Stimulated activated CD8-positive, alpha-beta memory T cell treated with anti-CD3 and anti-CD28 coated beads, Interleukin-4, amount 100 ng/mL, for 1 hour (primary cell): ENCODE measurements around the gene SRMS.

ENCODE experiments used
- DNase-seq, 2 donors: peaks; one replicate each; pipeline ENCODE4 v3.0.0-alpha.2; 2020; ENCODE audit warnings: low read depth in 2 of 2, low spot score in 1 of 2

SRMS gene

DNA sequence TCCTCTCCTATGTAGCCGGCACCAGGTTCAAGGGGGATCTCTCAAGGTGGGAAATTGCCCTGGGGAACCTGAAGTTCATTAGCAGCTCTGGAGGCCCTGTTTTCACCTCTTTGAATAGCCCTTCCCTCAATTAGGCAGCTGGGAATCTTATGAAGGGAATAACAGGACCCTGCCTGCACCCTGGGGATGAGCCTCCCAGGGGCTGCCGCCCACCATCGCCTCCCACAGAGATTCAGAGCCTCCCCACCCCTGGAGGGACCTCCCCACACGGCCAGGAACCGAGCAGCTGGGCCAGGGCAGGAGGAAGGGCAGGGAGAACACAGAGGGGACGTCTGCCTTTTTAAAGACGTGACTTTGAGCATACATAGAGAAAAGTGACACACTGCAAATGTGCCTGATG lies 44.0 kb downstream of the SRMS start:
- no peak for DNase-seq

DNA sequence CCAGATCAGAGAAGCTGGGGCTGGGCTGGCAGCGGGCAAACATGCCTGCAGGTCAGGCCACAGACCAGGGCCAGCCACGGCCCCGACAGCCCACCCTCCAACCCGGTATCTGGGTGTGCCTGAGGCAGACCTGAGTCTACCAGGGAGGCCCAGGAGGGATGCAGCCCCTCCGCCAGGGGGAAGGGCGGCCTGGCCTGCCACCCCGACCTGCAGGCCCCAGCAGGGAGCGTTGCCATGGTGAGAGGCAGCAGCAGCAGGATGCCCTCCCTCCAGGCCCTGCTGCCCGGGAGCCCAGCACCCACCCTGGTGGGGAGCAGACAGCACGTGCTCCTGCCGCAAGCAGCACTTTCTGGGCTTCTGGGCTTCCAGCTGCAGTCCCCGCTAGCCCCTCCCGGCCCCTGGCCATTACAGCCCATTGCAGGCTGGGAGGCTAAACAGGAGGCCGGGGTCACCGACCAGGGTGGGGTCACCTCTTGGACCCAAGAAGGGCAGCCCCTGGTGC lies 44.8 kb downstream of the SRMS start:
- no peak for DNase-seq

DNA sequence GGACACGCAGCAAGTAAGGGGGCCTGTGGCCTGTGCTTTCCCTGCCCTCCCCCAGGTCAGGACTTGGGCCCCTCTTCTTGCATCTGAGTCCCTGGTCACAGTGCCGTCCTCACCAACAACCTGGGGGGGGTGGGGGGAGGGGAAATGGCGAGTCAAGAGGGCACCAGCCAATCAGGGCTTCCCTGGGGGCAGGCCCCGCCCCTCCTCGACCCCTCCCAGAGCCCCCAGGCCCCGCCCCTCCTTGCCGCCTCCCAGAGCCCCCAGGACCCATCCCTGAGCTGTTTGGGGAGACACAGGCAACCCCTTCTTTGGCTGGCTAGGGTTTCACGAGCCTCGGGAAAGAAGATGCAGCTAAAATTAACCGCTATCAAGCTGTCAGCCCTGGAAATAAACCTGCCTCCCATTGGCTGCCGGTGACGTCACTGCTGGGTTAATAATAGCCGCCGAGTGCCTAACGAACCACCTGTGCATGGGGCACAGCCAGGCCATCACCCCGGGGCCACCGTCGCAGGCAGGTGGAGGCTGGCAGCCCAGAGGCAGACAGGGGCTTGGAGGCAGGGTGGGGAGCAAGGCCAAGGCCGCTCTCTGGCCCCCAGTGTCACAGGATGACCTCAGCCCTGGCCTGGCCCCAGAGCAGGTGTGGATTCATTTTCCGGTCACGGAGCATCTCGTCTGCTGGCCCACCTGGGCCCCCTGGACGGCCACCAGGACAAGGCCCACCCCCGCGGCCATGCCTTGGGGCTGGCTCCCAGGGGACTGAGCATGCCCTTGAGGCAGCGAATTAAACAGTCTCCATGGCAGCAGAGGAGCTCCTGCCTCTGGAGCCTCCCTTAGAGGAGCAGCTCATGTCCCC lies 45.5 kb downstream of the SRMS start:
- DNase-seq, result no peak

DNA sequence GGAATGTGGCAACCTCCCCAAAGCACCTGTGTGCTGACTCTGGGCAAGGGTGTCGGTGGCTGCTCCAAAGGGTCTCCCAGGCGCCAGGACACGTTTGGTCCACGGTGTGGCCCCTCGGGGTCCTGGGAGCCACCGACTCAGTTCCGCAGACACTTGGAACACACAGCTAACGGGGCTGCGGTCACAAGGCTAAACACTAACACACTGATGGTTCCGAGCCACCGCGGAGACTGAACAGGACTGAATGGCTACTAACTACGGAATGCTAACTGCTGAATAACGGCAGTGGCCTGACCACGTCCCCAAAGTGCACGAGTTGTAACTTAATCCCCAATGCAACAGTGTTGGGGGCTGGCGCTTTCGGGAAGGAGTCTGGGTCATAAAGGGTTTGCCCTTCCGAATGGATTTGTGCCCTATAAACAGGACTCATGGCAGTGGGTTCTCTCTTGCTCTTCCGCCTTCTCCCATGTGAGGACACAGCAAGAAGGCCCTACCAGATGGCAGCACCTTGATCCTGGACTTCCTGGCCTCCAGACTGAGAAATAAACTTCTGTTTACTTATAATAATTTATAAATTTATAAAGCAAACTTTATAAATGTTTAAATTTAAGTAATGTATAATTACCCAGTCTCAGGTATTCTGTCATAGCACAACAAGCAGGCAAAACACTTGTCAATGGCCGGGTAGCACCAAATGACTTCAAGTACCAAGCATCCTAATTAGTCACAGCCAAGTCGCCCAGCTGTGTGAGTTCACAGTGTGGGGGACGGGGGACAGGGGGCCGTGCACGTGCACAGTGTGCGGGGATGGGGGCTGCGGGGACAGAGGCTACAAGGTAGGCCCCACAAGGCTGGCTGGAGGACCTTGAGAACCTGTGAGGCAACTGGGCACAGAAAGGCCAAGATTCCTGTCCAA lies 46.4 kb downstream of the SRMS start:
- no peak for DNase-seq

DNA sequence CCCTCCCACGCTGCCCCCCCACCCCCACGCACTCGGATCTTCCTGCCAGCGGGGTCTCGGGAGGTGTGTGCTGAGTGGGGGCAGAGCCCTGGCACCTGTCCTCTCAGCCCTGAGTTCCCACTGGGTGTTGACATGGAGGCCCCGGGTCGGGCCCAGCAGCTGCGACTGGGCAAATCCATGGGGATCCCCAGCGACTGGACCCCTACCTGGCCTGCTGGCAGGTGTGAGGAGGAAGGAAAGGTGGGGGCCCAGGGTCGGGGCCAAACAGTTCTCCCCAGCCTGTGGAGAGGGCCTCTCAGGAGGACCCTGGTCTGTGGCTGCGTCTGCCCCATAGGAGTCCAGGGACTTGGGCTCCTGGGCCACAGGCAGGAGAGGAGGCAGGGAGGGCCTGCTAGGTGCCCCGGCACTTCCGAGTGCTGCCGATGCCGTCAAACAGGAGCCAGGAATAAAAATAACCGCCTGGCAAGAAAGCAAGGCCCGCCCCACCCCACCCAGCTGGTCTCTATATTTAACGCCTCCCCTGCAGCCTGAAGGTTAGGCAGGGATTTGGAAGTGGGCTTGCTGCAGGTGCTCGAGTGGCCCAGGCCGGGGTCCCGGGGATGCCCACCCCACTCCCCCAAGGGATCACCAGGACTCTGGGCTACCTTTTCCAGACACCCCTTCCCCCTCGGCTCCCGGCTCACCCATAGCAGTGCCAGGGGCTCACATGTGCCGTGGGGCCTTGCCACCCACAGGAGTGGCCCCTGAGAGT lies 47.2 kb downstream of the SRMS start:
- DNase-seq, result no peak

DNA sequence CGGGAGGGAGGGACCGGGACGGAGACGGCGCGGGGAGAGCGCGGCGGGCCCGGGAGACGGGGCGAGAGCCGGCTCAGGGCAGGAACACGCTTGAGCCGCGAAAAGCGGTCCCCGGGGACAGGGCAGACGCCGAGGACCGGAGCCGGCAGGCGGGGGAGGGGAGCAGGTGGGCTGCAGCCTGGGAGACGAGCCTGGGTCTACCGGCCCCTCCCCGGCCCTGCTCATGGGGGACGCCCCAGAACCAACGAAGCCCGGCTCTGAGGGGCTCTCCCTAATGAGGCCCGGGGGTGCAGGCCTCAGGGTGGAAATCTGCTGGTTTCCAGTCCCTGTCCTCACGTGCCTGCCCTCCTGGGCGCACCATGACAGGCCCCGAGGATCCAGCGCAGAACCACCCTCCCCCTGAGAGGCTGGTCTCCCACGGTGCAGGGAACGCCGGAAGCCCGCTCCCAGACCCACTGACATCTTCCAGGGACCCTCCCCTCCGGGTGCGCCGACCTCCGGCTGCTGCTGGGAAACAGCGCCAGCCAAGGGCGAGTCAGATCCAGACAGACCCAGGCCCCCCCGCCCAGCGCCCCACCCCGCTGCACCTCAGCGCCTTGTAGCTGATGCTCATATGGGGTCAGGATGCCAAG lies 48.1 kb downstream of the SRMS start:
- no peak for DNase-seq

DNA sequence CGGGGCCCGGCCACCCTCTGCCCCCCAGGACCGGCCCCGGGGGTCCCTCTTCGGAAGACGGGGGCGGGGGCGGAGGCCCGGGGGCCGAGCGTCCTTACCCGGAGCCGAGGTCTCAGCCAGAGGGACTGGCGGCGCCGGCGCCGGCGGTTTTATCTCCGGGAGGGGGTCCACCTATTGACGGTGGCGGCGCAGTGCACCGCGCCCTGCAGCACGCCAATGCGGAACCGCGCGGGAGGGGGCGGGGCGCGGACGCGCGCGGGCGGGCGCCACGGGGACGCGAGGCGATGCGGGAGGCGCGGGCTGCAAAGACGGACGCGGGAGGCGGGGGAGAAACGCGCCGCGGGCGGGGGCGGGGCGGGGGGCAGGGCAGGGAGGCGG lies 48.6 kb downstream of the SRMS start, which contains the start of gene EEF1A2:
EEF1A2 (minus strand) TSS at position 124 of the 378 bp plus-strand sequence. CDS start 1,320 bp downstream, outside the sequence.
- no peak for DNase-seq

DNA sequence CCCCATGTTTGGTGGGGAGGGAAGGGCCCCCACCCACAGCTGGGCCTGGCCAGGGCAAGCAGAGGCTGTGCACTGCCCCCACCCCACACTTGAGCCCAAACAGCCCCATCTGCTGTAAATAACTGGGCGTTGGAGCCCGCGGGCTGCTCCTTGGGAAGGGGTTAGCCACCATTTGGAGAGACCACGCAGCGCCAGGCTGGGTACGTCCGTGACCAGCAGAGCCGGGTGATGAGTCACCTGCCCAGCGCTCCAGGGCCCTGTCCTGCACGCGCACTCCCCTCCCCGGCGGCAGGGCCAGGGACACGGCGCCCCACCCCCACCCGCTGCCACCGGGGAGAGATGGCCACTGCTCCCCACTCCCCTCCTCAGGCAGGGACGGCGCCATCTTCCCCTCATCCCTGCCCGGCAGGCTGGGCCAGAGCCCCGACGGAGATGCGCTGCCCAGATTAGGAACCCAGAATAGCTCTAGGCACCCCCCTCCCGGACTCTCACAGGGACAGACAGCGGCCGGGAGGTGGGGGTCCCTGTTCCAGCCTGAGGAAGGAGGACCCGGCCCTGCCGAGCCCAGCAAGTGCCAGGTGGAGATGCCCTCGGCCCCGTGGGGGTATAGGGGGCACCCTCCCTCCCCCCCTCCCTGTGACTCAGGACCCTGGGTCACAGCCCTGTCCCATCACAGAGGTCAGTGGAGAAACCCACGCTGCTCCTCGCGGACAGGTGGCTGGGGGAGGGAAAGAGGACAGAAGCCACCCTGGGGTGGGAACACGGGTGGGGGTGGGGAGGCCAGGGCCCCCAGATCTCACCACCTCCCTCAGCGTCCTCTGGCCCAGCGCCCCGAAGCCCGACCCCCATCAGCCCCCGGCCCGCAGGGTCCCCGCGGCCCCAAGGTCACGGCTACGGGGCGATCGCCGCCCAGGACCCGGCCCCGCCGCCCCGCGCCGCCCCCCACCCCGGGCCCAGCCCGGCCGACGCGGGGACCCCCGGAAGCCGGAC lies 49.3 kb downstream of the SRMS start:
- DNase-seq, result no peak

DNA sequence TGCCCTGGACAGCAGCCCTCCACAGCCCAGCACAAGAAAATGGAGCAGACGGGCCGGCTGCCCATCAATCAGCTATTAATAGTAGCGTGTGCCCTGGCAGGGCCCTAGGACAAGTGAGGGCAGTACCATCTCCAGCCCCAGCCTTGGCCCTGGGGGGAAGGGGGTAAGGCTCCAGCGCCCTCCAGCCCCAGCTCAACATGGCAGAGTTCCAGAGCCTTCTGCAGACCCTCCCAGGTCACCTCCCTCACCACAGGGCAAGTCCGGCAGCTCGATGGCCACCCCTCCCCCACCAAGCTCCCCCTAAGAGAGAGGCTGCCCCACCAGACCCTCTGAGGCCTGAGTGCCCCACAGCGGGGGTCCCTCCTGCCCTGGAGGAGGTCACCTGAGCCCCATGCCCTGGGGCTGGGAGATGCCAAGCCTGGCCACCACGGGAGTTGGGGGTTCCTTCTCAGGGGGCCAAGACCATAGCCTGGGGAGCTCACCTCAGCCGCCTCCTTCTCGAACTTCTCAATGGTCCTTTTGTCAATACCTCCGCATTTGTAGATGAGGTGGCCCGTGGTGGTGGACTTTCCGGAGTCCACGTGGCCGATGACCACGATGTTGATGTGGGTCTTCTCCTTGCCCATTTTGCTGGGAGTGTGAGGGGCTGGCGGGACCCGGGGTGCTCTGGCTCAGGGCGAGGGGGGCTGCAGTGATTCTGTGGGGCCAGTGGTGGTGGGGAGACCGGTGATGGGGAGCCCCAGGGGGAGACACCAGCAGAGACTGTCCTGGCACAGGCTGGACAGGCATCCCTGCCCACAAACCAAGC lies 50.2 kb downstream of the SRMS start:
- DNase-seq, result no peak

DNA sequence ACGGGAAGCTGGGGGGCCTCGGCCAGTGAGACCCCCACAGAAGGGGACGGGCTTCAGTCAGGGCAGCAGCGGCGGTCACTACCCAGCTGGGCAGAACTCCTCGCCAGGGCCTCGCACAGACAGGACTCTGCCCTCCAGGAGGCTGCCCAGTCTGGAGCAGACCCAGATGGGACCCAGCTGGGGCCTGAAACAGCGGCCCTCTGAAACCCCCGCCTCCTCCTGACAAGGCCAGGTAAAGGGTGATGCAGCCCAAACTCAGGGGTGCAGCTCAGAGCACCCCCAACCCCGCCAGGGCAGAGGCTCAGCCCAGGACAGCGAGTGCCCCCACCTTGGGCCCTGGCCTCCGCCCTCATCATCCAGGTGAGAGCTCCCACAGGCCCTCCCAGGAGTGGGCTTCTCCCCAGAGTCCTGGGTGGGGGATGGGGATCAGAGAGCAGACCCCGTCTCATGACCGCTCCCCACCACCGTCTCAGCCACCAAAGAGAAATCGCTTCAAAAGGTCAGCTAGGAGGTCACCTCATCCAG lies 50.9 kb downstream of the SRMS start:
- DNase-seq, result no peak

DNA sequence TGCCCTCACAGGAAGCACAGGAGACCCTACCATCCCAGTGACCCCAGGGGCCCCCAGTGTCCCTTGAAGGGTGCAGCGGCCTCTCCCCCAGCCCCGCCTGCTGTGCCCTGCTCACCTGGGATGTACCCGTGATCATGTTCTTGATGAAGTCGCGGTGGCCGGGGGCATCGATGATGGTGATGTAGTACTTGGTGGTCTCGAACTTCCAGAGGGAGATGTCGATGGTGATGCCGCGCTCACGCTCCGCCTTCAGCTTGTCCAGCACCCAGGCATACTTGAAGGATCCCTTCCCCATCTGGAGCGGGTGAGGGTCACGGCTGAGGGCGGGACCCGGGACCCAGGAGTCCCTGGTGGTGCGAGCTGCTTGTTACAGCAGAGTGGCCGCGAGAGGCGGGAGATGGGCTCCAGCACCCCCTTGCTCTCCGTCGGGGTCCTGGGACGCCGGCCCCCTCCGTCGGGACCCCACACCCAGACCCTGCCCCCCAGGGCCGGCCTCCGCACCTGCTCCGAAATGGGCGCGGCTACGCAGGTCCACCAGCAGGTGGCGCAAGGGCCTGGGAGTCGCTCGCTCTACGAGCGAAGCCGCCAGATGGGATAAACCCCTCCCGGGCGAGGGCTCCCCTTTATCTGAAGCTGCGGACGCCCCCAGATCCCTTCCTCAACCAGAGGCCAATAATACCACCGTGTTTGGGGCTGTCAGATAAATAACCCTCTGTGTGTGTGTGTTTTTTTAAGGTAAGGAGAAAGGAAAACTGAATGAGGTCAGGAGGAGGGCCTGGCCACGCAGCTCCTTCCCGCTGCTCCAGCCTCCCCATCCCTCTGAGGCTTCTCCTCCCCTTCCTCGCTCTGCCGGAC lies 51.6 kb downstream of the SRMS start:
- DNase-seq, result peak; percentile 49 to 55

DNA sequence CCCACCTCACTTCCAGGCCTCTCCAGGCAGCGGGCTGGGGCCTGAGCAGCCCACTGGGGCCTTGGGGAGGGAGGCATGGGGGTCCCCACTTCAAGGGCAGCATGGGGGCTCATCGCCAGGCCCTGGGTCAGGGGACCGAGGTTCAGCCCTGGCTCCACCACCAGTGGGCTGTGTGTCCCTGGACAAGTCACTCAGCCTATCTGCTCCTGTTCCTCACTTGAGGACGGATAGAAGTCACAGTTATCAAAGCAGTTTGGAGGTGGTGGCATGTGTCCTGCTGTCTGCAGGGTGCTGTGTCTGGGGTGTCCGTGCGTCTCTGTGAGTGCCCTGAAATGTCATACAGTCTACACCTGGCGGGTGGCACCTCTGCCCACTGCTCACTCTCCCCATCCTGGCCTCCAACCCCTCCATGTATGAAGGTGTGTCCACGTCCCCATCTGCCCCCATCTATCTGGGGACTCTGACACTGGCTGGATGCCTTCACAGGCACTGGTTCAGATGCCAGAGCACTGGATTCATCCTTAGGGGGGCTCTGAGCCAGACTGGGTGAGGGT lies 52.3 kb downstream of the SRMS start:
- DNase-seq, result no peak

DNA sequence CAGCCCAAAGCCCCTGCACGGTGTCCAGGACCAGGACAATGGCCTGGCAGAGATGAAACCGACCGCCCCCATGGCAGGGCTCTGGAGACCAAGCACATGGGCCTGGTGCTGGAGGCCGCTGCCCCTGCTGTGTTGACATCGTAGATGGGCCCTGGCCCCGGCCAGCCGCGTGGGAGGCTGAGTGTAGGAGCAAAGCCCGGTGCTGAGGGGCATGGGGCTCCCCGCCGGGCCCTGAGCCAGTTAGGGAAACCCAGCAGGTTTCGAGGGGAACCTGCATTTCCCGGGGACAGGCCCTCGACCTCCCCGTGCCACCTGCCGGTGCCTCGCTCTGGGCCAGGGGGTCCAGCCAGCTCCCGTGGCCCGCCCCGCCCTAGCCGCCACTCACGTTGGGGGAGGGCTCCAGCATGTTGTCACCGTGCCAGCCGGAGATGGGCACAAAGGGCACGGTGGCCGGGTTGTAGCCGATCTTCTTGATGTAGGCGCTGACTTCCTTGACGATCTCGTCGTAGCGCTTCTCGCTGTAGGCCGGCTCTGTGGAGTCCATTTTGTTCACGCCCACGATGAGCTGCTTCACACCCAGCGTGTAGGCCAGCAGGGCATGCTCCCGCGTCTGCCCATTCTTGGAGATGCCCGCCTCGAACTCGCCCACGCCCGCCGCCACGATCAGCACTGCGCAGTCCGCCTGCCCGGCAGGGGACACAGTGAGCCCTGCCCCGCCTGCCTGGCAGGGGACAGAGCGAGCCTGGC lies 53.0 kb downstream of the SRMS start:
- DNase-seq, result no peak

DNA sequence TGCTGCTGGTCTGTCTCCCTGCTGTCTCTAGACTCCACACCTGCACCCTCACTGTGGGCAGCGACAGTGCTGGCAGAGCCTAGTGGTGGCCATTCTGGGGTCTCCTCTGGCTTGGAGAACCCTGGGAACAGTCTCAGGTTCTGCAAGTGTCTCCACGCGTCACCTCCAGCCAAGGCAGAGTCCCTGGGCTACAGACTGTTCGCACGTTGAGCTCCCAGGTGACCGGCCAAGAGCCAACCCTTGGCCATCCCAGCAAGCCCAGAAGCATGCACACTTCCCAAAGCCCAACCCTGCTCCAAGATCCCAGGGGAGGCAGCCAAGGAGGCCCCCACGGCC lies 53.5 kb downstream of the SRMS start:
- no peak for DNase-seq

DNA sequence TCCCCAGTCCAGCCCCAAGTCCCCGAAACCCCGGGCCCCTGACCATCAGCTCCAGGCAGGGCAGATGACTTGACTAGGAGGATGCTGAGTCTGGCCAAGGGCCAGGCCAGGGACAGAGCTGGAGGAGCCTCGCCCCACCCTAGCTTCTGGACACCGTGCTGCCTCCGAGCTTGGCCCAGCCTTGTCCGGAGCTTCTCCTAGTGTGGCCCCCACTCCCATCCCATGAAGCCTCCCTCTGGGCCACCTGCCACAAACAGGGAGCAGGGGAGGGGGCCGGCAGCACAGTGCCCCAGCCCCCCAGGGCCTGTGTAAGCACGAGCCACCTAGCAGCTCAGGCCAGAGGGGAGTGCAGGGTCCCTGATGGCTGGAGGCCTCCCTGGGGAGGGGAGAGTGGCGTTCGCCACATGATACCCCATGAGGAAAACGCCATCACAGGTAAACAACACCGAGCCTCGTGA lies 54.0 kb downstream of the SRMS start:
- DNase-seq, result no peak

DNA sequence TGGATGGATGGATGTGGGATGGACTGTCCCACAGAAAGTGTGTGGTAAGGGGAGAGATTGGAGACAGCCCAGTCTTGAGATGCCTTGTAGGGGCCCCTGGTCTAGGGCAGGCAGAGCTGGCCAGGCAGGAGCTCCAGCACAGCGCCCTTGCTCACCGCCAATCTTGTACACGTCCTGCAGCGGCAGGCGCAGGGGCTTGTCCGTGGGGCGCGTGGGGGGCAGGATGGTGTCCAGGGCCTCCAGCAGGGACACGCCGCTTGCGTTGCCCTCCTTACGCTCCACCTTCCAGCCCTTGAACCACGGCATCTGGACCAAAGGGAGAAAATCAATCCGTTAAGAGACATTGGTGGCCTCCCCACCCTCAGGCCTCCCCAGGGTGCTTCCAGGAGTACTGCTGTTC lies 54.6 kb downstream of the SRMS start:
- no peak for DNase-seq

DNA sequence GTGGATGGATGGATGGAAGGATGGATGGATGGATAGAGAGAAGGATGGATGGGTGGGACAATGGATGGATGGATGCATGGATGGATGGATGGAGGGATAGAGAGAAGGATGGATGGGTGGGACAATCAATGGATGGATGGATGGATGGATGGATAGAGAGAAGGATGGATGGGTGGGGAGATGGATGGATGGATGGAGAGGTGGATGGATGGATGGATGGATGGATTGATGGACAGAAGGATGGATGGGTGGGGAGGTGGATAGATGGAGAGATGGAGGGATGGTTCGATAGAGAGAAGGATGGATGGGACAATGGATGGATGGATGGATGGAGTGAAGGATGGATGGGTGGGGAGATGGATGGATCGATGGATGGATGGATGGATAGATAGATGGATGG lies 55.0 kb downstream of the SRMS start:
- no peak for DNase-seq
